Chondrocyte (in vitro differentiated cells): Measurements from ENCODE around the gene DOCK3. TPM values are rescaled to one million over a fixed set of nuclear protein-coding genes. Genes with fewer than 3 reads are reported as not detected.

Experiments used
- DNase-seq: peaks from one replicate; pipeline ENCODE4 v3.0.0; 2021; ENCODE audit warnings: mixed read lengths, low spot score
- H3K27ac Mint-ChIP-seq: one replicate; pipeline ENCODE4 v1.8.0; 2021; ENCODE audit warnings: mild to moderate bottlenecking, moderate library complexity, mixed read lengths; ENCODE audit not compliant: unreplicated experiment
- H3K27me3 Mint-ChIP-seq: 2 replicates; pipeline ENCODE4 v1.8.0; 2021; ENCODE audit warnings: low read depth, mixed read lengths
- H3K36me3 Mint-ChIP-seq: 2 replicates; pipeline ENCODE4 v1.8.0; 2021; ENCODE audit warnings: low read depth, mixed read lengths
- H3K4me1 Mint-ChIP-seq: 2 replicates; pipeline ENCODE4 v1.8.0; 2021; ENCODE audit warnings: low read depth, mild to moderate bottlenecking, mixed read lengths
- H3K4me3 Mint-ChIP-seq: one replicate; pipeline ENCODE4 v1.8.0; 2021; ENCODE audit warnings: mild to moderate bottlenecking, moderate library complexity, mixed read lengths; ENCODE audit not compliant: unreplicated experiment
- H3K9me3 Mint-ChIP-seq: 2 replicates; pipeline ENCODE4 v1.8.0; 2021; ENCODE audit warnings: low read depth, mixed read lengths
- total RNA-seq: library from RNA; stranded (reverse); gene quantifications from 3 replicates; pipeline ENCODE4 v1.2.1, GENCODE V29; 2021
- TF ChIP-seq, protein P1 (sequence below): fragments of 200-600 bp; sonication (generic); IDR thresholded peaks from 2 replicates; pipeline ENCODE4 v1.5.0; 2021; ENCODE audit warnings: antibody characterized with exemption, mild to moderate bottlenecking, moderate library complexity

The DOCK3 gene
- total RNA-seq, 1 donor from 2014 or later, result 0.25 TPM

DNA sequence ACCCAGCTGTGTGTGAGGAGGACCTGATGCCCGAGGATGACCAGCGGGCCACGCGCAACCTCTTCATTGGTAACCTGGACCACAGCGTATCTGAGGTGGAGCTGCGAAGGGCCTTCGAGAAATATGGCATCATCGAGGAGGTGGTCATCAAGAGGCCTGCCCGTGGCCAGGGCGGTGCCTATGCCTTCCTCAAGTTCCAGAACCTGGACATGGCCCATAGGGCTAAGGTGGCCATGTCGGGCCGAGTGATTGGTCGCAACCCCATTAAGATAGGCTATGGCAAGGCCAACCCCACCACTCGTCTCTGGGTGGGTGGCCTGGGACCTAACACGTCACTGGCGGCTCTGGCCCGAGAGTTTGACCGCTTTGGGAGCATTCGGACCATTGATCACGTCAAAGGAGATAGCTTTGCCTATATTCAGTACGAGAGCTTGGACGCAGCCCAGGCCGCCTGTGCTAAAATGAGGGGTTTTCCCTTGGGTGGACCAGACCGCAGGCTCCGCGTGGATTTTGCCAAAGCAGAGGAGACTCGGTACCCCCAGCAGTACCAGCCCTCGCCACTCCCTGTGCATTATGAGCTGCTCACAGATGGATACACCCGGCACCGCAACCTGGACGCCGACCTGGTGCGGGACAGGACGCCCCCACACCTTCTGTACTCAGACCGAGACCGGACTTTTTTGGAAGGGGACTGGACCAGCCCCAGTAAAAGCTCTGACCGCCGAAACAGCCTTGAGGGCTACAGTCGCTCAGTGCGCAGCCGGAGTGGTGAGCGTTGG lies 717.8 kb downstream of the DOCK3 start:
- TF ChIP-seq, protein P1, sequence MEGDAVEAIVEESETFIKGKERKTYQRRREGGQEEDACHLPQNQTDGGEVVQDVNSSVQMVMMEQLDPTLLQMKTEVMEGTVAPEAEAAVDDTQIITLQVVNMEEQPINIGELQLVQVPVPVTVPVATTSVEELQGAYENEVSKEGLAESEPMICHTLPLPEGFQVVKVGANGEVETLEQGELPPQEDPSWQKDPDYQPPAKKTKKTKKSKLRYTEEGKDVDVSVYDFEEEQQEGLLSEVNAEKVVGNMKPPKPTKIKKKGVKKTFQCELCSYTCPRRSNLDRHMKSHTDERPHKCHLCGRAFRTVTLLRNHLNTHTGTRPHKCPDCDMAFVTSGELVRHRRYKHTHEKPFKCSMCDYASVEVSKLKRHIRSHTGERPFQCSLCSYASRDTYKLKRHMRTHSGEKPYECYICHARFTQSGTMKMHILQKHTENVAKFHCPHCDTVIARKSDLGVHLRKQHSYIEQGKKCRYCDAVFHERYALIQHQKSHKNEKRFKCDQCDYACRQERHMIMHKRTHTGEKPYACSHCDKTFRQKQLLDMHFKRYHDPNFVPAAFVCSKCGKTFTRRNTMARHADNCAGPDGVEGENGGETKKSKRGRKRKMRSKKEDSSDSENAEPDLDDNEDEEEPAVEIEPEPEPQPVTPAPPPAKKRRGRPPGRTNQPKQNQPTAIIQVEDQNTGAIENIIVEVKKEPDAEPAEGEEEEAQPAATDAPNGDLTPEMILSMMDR, result no peak
- peaks cover 62% of the 10 kb centered on the region for H3K4me1 Mint-ChIP-seq
- peak overlapping the region; percentile 49 for H3K27ac Mint-ChIP-seq
- H3K36me3 Mint-ChIP-seq, result peaks cover 26% of the 10 kb centered on the region
- no peaks in the 10 kb centered on the region for H3K9me3 Mint-ChIP-seq
- peak overlapping the region; percentile 82 for H3K4me3 Mint-ChIP-seq
- no peak for DNase-seq
- no peaks in the 10 kb centered on the region for H3K27me3 Mint-ChIP-seq

DNA sequence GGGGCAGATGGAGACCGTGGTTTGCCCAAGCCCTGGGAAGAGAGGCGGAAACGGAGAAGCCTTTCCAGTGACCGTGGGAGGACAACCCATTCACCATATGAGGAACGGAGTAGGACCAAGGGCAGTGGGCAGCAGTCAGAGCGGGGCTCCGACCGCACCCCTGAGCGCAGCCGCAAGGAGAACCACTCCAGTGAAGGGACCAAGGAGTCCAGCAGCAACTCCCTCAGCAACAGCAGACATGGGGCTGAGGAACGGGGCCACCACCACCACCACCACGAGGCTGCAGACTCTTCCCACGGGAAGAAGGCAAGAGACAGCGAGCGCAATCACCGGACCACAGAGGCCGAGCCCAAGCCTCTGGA lies 718.4 kb downstream of the DOCK3 start:
- peaks cover 57% of the 10 kb centered on the region for H3K4me1 Mint-ChIP-seq
- no peak for DNase-seq
- H3K9me3 Mint-ChIP-seq, result no peaks in the 10 kb centered on the region
- no peaks in the 10 kb centered on the region for H3K27me3 Mint-ChIP-seq
- TF ChIP-seq, protein P1, result no peak
- H3K4me3 Mint-ChIP-seq, result peak overlapping the region; percentile 19
- H3K36me3 Mint-ChIP-seq, result peaks cover 23% of the 10 kb centered on the region
- peak overlapping the region; percentile 32 for H3K27ac Mint-ChIP-seq

DNA sequence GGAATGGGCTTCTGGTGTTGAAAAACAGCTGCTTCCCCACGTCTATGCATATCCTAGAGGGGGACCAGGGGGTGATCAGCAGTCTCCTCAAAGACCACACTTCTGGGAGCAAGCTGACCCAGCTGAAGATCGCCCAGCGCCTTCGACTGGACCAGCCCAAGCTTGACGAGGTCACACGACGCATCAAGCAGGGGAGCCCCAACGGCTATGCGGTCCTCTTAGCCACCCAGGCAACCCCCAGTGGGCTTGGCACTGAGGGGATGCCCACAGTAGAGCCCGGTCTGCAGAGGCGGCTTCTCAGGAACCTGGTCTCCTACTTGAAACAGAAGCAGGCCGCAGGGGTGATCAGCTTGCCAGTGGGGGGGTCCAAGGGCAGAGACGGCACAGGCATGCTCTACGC lies 718.8 kb downstream of the DOCK3 start:
- Mint-ChIP-seq H3K4me1 (peaks cover 57% of the 10 kb centered on the region), H3K27ac (no peak overlapping the region), H3K9me3 (no peaks in the 10 kb centered on the region), H3K4me3 (no peak overlapping the region), H3K36me3 (peaks cover 23% of the 10 kb centered on the region), H3K27me3 (no peaks in the 10 kb centered on the region)
- DNase-seq, result no peak
- TF ChIP-seq, protein P1, result no peak

DNA sequence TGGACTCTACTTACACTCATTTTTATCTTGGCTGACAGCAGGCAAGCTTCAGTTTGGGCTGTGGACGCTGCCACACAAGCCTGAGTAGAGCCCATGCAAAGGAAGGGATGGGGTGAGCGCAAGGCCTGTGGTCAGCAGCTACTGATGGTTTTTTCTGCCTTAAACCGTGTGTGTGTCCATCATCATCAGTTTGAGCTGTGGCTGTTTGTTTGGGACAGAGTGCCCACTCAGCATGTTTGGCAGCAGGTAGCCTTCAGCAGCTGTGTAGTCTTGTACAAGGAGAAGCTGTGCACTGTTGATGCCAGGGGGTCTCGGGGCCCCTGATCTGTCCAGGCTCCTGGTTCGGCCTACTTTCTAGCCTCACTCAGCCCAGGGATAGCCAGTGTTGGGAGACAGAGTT lies 719.8 kb downstream of the DOCK3 start:
- H3K9me3 Mint-ChIP-seq, result no peaks in the 10 kb centered on the region
- peaks cover 21% of the 10 kb centered on the region for H3K36me3 Mint-ChIP-seq
- H3K27me3 Mint-ChIP-seq, result no peaks in the 10 kb centered on the region
- TF ChIP-seq, protein P1, result no peak
- H3K4me3 Mint-ChIP-seq, result peak overlapping the region; percentile 2
- H3K4me1 Mint-ChIP-seq, result peaks cover 50% of the 10 kb centered on the region
- peak overlapping the region; percentile 71 for H3K27ac Mint-ChIP-seq
- no peak for DNase-seq

DNA sequence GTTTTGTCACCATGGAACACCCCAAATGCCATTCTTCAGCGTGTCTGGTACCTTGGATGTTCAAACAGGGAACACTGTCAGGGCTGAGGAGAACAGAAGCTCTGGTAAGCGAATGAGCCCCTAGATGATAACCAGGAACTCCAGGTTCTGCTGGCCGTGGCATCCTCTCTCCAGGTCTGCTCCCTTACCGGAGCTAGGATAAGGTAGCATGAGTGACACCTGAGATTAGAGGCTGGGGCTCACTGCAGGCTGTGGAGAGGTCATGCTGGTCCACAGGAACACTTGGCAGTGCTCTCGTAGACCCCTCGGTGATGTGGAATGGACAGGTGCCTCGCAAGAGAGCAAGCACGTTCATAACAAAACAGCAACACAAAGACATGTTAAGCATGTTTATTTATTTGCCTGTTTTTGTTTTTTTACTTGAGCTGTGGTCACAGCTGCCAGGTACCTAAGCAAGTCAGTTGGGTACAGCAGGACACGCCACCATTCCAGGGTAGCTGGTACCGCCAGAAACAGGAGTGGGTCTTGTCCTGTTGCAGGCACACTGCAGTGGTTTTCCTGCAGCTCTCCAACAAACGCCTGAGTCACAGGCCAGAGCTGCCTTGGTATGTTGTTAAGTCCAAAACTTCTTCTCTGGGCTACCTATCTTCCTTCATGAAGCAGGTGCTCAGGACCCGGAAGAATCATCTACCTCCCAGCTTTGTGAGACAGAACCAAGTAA lies 720.9 kb downstream of the DOCK3 start:
- no peaks in the 10 kb centered on the region for H3K9me3 Mint-ChIP-seq
- H3K36me3 Mint-ChIP-seq, result peaks cover 21% of the 10 kb centered on the region
- no peak overlapping the region for H3K4me3 Mint-ChIP-seq
- DNase-seq, result no peak
- TF ChIP-seq, protein P1, result no peak
- no peak overlapping the region for H3K27ac Mint-ChIP-seq
- H3K27me3 Mint-ChIP-seq, result no peaks in the 10 kb centered on the region
- H3K4me1 Mint-ChIP-seq, result peaks cover 44% of the 10 kb centered on the region
